KOPT-K1 (cell line): ENCODE data around the gene FAM32A.

ENCODE experiments used
- H3K27ac ChIP-seq: fragments of 200-600 bp; sonication (generic); 2 replicates; pipeline ENCODE4 v1.5.1; 2016; ENCODE audit warnings: antibody characterized with exemption, mild to moderate bottlenecking, low read depth, low read length; ENCODE audit not compliant: poor library complexity, severe bottlenecking
- H3K36me3 ChIP-seq: fragments of 200-600 bp; sonication (generic); 2 replicates; pipeline ENCODE4 v1.5.1; 2017; ENCODE audit warnings: antibody characterized with exemption, mild to moderate bottlenecking, low read length, moderate library complexity; ENCODE audit not compliant: insufficient read depth
- H3K9me3 ChIP-seq: fragments of 200-600 bp; sonication (generic); 2 replicates; pipeline ENCODE4 v1.5.1; 2017; ENCODE audit warnings: antibody characterized with exemption, low read length, mild to moderate bottlenecking; ENCODE audit not compliant: insufficient read depth, poor library complexity, severe bottlenecking

Gene FAM32A

GRCh38 chr19:16233836-16234551 is 48.8 kb downstream of the FAM32A start:
- Histone ChIP-seq H3K36me3 (peaks cover 76% of the 10 kb centered on the region), H3K9me3 (no peaks in the 10 kb centered on the region), H3K27ac (no peak overlapping the region)

- H3K36me3 ChIP-seq, result peaks cover 68% of the 10 kb centered on the region
- no peaks in the 10 kb centered on the region for H3K9me3 ChIP-seq
- H3K27ac ChIP-seq, result no peak overlapping the region
Measured at GRCh38 chr19:16234552-16235445, 49.6 kb downstream of the FAM32A start.

DNA sequence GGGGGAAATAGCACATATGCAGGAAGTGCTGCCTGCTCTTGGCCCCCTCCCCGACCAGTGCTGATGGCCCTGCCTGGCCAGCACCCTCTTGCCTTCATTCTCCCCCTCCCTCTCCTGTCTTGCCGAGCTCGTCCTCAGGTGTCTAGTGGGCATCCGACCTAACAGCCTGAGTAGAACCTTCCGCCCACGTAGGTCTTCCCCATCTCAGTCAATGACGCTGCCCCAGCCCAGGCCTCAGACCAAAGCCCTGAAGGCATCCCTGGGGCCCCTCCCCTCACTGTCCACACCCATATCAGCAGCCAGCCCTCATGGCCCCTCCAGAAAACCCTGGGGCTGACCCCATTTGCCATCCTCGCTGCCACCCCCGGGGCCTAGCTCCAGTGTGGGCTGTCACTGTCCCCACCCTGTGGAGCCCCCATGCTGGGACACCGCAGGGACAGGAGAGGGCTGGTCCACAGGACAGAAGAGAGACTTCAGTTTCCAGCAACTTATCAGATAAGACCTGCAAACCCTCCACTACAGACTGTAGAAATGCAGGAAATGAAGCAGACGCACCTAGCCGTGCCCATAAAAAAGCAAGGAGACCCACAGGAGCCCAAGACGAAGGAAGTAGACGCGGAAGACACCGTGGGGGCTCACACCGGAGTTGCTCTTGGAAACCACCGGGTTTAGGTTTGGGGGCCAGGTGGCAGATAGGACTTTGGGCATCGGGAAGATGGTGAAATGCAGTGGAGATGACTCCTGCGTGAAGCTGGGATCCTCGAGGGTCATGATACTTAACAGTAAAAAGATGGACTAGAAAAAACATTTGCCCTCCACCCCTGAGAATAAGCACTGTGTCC is 50.8 kb downstream of the FAM32A start:
- Histone ChIP-seq H3K27ac (no peak overlapping the region), H3K9me3 (no peaks in the 10 kb centered on the region), H3K36me3 (peaks cover 57% of the 10 kb centered on the region)
